ENCODE results near the gene TP63.

The TP63 gene

DNA sequence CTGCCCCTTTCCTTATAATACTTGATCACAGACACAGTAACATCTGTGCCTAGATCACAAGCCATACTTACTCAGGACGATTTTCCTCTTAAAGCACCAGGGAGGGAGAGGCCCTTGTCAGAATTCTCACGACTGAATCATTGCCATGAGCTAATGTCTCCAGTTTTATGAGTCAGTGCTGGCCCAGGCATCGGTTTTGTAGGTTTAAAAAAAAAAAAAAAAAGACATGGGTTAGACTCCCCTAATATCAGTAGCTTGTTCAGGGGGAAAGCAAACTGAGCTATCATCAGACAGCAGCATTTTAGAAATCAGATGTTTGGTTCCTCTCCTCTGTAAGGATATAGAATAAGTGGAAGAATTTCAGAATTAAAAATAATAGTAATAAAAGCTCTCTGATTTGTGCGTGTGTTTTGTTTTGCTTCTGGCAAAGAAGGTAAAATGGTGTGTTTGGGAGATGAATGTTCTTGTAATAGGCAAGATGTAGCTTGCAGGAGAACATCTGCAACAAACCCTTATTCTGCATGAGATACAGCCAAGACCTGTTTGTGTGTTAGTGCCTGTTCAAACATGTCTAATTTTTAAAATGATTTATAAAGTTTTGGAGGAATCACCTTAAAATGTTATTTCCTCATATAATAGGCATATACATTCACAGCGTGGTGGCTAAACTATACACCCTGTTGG is 193.6 kb downstream of the TP63 start:
- DNase-seq, result no peak

DNA sequence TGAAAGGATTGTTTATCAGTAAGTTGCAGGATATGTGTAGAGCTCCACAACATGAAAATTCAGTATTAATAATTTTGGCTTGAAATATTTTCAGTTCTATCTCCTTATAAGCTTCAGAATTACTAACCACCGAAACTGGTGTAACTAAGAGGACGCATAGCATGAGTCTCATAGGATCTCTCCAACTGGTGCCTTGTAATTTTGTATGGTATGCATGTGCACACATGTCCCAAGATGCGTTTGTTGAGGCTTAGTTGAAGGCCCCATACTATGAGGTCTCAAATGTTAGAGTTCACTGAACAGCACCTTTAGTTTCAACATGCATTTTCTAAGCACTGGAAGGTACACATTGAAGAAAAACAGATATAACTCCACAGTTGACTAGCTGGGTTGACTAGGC is 195.4 kb downstream of the TP63 start:
- DNase-seq, result no peak

DNA sequence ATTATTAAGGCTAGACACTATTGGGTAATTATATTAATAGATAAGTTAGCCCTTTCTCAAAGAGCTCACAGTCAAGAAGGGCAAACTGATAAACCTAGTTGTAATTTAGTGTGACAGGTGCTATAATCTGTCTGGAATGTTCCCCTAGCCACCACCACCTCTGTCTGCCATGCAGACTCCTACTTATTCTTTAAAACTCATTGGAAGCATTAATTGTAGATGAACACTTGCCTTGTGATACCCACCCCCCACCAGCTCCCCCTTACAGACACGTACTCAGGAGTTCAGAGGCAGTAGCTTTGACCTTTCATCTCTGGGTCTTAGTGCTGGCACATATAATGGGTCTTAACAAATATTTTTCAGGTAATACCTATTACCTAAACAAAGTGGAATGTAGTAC is 195.9 kb downstream of the TP63 start:
- no peak for DNase-seq

DNA sequence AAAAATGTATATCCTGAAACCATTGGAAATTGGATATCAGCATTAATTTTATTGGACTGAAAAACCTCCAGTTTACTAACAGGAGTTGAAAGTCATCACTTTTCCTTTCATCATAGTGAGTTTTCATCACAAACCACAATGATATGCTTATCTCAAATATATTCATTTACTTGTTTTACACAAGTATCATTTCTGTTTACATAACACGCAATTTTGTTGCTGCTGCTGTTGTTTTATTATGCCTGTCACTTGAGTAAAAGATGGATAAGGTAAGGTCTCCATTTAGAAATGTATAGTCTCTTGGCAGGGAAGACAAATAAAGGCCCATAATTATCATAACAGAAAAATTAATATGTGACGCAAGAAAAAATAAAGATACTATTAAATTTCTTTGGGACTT is 199.2 kb downstream of the TP63 start:
- DNase-seq, result no peak

DNA sequence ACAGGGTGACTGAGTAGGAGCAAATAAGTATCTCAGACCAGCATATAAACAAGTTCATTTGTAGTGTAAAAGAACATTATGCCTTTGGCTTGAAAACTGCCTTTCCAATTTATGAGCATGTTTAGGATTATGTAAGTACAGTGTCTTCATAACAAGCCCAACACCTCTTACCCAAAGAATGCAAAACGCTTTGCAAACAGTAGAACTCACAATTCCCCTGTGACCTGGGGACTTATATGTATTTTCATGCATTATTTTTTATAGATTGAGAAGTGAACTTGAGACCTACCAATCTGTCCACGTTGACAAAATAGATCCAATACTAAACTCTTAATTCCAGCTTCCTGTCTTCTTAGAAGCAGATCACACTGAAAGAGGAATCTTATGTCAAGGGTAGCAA is 202.1 kb downstream of the TP63 start:
- no peak for DNase-seq

DNA sequence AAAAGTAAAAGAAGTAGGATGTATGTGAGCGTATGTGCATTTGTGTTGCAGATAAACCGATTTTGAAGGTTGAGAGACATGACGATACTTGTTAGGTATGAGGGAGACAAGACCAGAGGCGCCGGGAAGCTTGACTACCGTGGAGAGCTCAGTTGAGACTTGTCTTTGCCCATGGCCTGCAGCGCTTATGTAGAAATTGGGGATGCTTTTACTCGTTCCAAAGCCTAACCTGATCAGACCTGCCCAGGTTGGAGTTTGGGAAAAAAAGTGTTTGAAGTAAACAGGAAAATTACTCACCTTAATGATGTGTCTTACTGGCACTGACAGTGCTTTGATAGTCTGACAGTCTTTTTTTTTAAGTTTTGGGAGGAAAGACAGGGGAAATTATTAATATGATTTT is 202.8 kb downstream of the TP63 start:
- DNase-seq, result no peak

DNA sequence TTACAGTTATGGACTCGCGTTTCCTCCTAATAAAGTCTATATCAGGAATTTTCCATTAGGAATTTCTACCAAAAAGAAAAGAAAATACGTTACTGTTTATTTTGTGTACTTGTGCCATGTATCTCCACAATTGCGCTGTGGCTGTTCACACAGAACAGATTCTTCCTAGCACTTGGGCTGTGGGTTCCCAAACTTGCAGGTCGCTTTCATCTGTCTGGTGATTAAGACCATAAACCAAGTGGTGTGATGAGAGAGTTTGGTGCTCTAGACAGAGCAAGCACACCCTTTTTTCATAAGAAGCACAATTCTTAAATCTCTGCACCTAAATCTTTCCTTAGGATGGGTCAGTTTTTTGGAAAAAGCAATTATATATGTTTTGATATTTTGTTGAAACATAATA is 203.3 kb downstream of the TP63 start:
- no peak for DNase-seq

DNA sequence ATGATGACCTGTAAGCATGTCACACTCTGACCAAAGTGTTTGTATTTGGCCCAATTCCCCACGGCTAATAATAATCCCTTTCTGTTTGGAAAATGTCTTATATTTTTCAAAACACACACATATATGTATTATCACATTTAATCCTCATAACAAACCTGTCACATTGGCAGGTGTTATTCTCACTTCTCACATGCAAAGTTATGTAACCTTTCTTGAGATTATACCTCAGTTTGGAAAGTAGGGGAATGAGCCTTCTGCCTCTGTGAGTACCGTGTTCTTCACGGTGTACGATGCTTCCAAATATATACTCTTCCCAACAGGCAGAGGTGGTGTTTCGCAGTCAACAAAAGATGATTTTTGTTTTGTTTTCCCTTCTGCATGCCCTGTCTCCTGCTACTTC is 205.6 kb downstream of the TP63 start:
- no peak for DNase-seq

DNA sequence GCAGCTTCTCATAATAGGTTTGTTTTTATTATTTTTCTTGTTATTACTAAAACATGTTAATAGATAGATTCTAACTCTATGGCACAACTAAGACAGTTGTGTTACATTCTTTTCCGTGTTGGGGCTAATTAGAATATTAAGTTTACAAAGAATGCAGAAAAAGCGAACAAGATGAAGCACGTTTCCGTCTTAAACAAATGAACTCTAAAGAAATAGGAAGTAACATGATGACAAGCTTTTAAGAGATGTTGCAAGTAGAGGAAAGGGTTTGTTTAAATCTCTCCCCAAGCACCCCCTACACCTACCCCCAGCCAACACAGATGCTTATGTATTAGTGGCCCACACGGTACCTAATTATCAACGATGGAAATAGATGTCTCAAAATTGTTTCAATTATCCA is 207.1 kb downstream of the TP63 start:
- DNase-seq, result no peak

DNA sequence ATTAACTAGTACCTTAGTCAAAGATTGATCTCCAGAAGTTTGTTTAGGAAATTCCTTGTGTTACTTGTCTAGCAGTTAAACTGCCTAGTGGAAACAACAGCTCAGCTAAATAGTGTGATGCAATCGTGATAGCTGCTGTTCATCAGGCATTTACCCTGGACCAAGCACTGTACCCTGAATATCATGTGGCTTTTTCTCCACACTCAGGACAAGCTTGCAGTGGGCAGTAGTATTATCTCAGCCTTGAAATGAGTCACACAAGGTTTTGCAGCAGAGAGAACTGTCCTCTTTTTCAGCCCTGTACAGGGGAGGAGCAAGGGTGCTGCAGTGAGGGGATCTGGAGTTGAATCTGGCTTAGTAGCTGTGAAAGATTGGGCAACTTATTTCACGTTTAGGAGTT is 208.4 kb downstream of the TP63 start:
- peak in 1 of 2 donors; percentile 1 for DNase-seq

DNA sequence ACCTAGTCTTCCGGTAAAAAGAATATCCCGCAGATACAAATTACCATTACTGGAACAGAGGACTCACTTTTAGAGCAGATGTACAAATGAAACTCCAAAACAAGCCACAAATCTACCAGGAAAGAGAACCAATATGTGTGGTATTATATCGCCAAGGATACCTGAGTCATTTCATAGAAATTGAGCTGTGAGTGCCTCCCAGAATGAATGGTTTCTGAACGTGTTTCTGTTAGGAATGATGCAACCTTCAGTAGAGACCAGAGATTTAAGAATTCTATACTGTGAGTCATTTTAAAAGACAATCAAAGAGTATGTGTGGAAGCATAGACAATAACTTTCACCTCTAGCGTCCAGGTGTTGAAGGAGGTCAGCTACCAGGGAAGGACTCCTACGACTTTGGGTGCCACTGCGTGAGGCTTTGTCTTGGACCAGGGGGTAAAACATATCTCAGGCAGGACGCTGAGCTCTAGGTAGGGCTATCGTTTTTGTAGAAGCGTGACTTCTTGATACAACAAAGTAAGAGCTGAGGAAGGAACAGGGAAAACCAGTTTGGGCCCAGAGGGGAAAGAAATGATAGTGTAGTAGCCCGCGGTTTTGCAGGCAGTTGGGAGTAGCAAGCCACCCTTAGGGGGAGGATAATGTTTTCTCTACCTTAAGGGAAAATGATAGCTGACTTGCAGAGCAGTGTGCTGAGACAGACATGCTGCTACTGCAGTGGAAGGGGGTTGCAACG is 210.4 kb downstream of the TP63 start:
- DNase-seq, result no peak

DNA sequence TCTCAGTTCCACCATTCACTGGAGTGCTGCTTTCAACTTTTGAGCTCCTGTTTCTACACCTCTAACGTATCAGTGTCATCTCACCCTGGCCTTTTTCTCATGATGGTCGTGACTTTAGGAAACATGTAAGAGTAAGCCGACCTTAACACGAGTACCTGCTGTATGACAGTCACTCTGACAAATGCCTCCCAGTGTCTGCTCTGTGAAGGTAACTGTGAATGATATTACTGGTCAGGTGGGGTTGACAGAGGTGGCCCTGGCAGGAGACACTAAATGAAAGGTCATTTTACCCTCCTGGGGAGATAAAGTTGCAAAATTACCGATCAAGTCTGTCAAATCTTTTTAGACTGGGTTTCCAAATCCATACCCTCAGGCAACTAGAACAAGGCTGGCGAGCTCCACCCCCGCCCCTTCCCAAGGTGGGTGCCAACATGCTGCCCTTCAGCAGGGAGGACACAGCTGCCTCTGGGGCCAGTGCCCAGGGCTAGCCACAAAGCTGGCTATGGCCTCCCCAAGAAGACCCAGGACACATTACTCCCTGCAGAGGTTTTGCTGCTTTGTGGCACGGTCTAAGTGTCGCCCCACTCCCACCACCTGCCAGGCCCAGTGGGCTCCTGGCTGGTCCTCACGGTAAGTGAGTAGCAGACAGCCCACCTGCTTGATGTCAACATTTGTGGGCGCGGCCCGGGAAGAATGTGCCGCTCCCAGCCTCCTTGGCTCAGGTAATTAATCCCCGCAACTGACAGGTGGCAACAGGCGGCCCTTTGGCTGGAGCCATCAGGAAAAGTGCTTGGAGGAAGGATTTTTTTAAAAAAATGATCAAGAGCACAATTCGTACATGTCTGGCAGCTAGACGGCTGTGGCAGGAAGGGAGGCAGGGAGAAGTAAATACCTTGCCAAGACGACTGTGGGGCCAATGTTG is 211.8 kb downstream of the TP63 start:
- DNase-seq, result no peak

DNA sequence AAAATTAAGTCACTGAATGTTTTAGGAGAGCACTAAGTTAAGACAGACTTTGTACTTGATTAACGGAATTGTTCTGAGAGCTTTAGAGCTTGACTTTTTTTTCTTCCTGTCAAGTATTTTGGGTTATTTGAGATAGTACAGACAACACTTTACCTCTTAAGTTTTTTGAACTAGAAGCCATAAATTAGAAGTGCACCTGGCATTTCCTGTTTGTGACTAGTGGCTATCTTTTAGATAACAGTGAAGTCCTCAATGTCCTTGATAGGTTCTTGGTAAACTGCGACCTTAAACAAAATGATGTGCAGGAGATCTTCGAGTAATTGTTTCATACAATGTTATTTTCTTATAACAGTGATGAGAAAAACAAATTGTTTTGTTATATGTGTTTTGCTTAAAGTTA is 213.9 kb downstream of the TP63 start:
- no peak for DNase-seq

DNA sequence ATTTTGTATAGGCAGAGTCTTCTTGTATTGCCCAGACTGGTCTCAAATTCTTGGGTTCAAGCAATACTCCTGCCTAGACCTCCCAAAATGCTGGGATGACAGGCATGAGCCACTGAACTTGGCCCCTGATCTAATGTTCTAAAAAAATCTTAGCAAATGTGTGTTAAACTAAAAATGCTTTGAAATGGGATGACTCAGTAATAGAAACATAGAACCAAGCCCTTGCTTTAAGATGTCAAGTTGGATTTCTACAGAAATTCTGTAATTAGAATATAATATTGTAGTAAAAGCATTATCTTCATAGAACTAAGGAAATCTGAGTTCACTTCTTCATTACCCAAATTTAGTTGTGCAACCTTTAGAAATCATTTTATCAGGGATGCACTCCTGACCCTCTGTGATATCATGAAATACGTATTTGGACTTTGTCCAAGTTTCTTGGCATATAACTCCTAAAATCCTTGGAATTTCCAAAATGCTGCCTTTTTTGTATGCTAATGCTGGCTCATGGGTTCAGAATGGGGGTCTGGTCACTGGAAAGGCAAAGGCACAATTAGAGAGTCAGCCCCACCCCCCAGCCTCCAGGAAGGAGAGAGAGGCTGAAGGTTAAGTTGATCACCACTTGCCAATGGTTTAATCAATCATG is 217.3 kb downstream of the TP63 start:
- no peak for DNase-seq

DNA sequence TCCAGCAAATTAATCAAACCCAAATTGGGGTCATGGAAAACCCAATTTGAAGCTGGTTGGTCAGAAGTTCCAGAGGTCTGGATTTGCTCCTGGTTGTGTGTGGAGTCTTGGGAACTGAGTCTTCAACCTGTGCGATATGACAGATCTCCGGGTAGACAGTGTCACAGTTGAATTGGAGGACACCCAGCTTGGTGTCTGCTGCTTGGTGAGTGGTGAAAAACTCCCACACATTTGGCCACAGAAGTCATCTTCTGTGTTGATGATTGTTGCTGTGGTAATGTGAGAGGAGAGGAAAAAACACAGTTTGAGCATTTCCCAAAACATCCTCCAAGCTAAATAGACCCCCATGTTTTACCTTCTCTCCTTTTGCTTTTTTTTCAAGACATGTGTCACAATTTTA is 218.1 kb downstream of the TP63 start:
- DNase-seq, result no peak

DNA sequence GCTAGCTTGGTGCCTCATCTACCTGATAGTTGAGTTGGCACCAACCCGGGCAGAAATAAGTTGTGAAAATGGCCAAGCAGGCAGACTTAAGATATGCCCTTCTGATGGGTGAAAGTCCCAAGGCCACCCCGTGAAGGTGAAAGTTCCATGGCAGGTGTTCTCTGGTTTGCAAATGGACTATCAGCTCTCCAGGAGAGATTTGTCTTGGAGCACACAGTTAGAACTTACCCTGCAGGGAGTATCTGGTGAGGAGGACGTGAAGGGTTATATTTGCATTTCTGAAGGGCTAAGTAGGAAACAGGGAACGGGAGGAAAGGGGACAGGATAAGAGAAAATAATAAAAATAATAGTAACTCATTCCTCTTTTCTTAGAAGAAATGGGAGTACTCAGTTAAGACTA is 220.5 kb downstream of the TP63 start:
- DNase-seq, result no peak

DNA sequence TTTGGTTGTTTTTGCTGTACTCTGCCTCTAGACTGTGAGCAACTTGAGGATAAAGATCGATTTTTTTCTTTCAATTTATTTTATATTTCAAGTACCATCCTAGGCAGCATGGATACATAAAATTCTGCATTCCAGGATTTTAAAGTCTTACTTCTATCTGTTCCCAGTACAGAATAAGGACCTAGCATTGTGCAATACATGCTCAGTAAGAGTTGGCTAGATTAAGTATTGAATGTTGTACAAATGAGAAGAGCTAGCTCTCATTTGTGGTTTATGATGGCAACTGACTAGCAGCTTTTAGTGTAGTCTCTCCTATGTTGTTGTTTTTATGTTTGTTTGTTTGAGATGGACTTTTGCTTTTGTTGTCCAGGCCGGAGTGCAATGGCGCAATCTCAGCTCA is 222.7 kb downstream of the TP63 start:
- DNase-seq, result no peak

DNA sequence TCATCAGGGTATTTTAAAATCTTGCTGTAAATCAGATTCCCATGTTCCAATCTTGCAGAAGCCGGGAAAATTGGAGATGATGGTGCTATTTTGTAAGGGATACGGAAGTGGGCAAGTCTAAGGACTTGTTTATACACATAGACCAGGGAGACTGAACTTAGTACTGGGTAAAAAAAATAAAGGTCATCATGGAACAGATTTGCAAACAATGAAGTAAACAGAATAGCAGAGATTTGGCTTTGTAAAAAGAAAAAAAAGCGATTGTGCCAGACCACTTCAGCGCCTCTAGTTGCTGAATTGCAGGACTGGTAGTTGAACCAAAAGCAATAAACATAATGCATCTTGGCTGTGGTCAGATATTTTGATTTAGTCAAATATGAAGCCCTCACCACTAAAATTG is 229.1 kb downstream of the TP63 start:
- no peak for DNase-seq

DNA sequence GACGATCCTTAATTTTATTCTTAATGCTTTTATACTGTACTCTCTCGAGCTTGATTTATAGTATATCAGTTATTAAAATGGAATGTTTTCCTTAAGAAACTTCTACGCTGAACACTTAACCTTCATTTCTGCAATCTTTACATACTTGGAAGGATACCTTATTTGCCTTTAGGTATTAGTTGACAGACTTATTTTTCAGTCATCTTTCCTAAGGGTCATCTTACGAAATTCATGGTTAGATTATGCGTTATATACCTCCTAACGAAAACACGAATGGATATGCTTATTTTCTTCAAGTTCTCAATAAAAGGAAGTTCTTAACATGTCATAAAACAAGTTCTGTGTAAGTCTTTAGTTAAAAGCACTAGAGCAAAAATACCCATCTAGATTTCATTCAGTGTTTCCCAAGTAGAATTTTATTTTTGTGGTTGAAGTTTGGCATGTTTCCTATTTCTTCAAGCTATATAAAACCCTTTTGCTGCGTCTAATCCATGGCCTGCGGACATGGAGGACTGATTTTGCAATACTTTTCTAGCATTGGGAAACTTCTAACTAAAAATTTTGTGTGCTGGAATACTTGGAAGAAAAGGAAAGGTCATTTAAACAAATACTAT is 231.3 kb downstream of the TP63 start:
- DNase-seq, result no peak

DNA sequence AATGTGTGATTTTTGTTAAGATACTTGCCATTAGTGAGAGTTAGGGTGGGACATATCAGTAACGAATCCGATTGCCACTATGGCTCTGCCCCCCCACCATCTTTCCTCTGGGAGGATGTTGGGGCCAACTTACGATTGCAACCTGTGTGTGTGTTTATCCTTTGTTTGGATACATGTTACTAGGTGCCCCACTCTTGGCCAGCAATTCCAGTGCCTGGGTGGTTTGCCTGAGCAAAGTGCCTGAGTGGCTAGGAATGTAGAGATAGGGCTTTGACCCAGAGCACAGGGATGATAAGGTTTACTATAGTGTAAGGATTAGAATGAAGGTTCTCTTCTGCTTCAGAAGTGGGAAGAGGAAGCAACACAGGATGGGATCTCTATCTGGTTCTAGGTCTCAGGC is 231.8 kb downstream of the TP63 start:
- DNase-seq, result no peak

DNA sequence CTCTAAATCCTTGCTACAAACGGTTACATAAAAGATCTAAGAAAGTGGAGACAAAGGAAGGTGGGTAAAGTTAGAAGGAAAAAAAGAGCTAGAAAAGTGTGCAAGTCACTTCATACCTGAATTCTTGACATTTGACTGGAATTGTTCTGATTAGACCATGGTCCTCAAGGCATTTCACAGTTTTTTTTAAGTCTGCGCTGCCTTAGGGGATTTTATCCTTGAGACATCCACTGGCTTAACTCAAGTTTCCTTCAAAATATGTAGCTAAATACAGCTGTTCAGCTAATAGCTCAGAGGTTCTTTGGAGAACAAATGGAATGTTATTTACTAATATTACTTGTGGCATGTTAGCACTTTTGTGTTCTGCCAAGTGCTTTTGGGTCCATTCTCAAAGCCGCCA is 236.9 kb downstream of the TP63 start:
- DNase-seq, result no peak

DNA sequence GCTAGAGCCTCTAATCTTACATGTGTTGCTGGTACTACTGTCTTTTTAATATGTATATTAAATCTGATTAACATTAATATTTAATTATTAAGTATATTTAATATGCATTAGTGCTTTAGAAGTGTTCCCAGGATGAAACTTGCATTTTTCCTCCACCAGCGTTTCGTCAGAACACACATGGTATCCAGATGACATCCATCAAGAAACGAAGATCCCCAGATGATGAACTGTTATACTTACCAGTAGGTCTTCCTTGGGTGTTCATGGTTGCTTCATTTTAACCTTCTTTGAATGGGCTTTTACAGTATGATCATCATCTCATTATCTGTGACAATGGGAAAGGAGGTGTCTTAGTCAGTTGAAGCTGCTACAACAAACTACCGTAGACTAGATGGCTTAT is 238.0 kb downstream of the TP63 start:
- DNase-seq, result no peak

DNA sequence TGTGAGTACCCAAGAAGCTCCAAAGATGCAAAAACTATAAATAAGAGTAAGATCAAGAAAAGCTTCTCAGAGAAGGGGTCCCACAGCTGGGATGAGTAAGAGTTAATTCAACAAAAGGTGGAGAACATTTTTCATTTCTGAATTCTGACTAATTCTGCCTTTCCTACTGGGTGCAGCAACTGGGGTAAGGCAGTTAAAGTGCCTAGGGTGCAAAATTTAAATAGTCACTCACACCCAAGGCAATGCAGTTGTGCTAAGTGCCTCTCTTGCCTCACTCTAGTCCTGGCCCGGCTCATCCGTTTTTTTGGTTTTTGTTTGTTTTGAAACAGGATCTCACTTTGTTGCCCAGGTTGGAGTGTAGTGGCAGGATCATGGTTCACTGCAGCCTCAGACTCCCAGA is 240.2 kb downstream of the TP63 start:
- no peak for DNase-seq
